Endothelial cell of umbilical vein (primary cell): Measurements from ENCODE around the gene MYO1B. TPM values are rescaled to one million over a fixed set of nuclear protein-coding genes. Genes with fewer than 3 reads are reported as not detected.

Experiments
- BruUV-seq: library from RNA; stranded (reverse); fragments of 400-500 nt; replicated peaks from 2 replicates; lab custom pipeline; 2021; lab: Mats Ljungman, UMichigan
- CTCF ChIA-PET: fragments of 300-600, 350-600 bp; sonication (Branson Sonifier 250); formaldehyde crosslinking; loops from one replicate; lab custom pipeline; 2021; ENCODE audit warnings: antibody characterized with exemption, inconsistent platforms; lab: Charles Lee
- POLR2A ChIA-PET: fragments of 300-600, 350-600 bp; sonication (Branson Sonifier 250); formaldehyde crosslinking; loops from one replicate; lab custom pipeline; 2021; ENCODE audit warnings: antibody characterized with exemption, inconsistent platforms; lab: Charles Lee
- DNase-seq: peaks from one replicate; pipeline ENCODE4 v3.0.0-alpha.2; 2011; ENCODE audit warnings: low read depth, low spot score
- FAIRE-seq: peaks from 2 replicates; lab custom pipeline; 2011; peaks lifted over from hg19 to GRCh38; lab: Jason Lieb, UNC
- H2AFZ ChIP-seq: 2 replicates; pipeline ENCODE4 v1.6.0; 2012; ENCODE audit warnings: low read depth, low read length, control low read depth, inconsistent platforms
- H3K27ac ChIP-seq: 2 replicates; pipeline ENCODE4 v1.5.1; 2011; ENCODE audit warnings: low read depth, mild to moderate bottlenecking, control low read depth, low read length, moderate library complexity; ENCODE audit not compliant: insufficient read depth
- H3K27me3 ChIP-seq, 2 experiments: 2 replicates each; pipeline versions ENCODE4 v1.6.0 to v1.6.1; 2011; ENCODE audit warnings: low read length in 2 of 2, mixed read lengths in 1 of 2; ENCODE audit not compliant: control insufficient read depth in 2 of 2, insufficient read depth in 2 of 2
- H3K36me3 ChIP-seq, 2 experiments: 2 replicates in 1 of 2; 3 replicates in 1 of 2; pipeline ENCODE4 v1.5.1; 2011; ENCODE audit warnings: low read length in 2 of 2, mild to moderate bottlenecking in 1 of 2, moderate library complexity in 1 of 2; ENCODE audit not compliant: control insufficient read depth in 2 of 2, insufficient read depth in 2 of 2; ENCODE audit errors: extremely low read depth in 1 of 2
- H3K4me1 ChIP-seq: 3 replicates; pipeline ENCODE4 v1.5.1; 2011; ENCODE audit warnings: mild to moderate bottlenecking, low read length; ENCODE audit not compliant: control insufficient read depth, insufficient read depth; ENCODE audit errors: extremely low read depth
- H3K4me2 ChIP-seq: 2 replicates; pipeline ENCODE4 v1.6.1; 2011; ENCODE audit warnings: low read length, control low read depth, mixed read lengths; ENCODE audit not compliant: insufficient read depth
- H3K4me3 ChIP-seq, 3 experiments: fragments of 200-600 bp in 1 of 3; sonication (generic), shearing (Covaris generic) in 1 of 3; replicated peaks in 1 of 3; 2 replicates each; pipeline ENCODE4 v1.5.1; 2011 to 2016; ENCODE audit warnings: control low read depth in 3 of 3, low read length in 3 of 3, mild to moderate bottlenecking in 2 of 3, inconsistent platforms in 1 of 3, low read depth in 1 of 3, moderate library complexity in 1 of 3; ENCODE audit not compliant: insufficient read depth in 1 of 3
- H3K79me2 ChIP-seq: 2 replicates; pipeline ENCODE4 v1.6.0; 2012; ENCODE audit warnings: low read length, inconsistent platforms; ENCODE audit not compliant: control insufficient read depth, insufficient read depth
- H3K9ac ChIP-seq: replicated peaks from 2 replicates; pipeline ENCODE3; 2011; ENCODE audit warnings: low read length, control low read depth; ENCODE audit not compliant: insufficient read depth; ENCODE audit errors: extremely low read depth
- H3K9me1 ChIP-seq: replicated peaks from 3 replicates; pipeline ENCODE4 v1.6.0; 2011; ENCODE audit warnings: mild to moderate bottlenecking, low read length; ENCODE audit not compliant: control insufficient read depth, insufficient read depth; ENCODE audit errors: extremely low read depth
- H3K9me3 ChIP-seq: replicated peaks from 2 replicates; pipeline ENCODE4 v1.5.1; 2012; ENCODE audit warnings: low read length, inconsistent platforms; ENCODE audit not compliant: control insufficient read depth, insufficient read depth
- H4K20me1 ChIP-seq: replicated peaks from 2 replicates; pipeline ENCODE3; 2011; ENCODE audit warnings: mild to moderate bottlenecking, low read length; ENCODE audit not compliant: control insufficient read depth, insufficient read depth; ENCODE audit errors: extremely low read depth
- CTCF ChIP-seq, 2 donors: IDR thresholded peaks; 1 replicate in 1 of 2; 2 replicates in 1 of 2; pipeline ENCODE4 v1.5.1; 2011; ENCODE audit warnings: low read length in 2 of 2, mild to moderate bottlenecking in 2 of 2, moderate library complexity in 2 of 2, control low read depth in 1 of 2, inconsistent platforms in 1 of 2, low read depth in 1 of 2; ENCODE audit not compliant: insufficient read depth in 1 of 2; ENCODE audit errors: extremely low read depth in 1 of 2
- EZH2 ChIP-seq: IDR thresholded peaks from 2 replicates; pipeline ENCODE4 v1.6.1; 2012; ENCODE audit warnings: borderline replicate concordance, low read depth, mild to moderate bottlenecking, moderate library complexity, low read length, inconsistent platforms; ENCODE audit not compliant: severe bottlenecking
- FOS ChIP-seq: IDR thresholded peaks from 2 replicates; pipeline ENCODE4 v1.6.1; 2011; ENCODE audit warnings: mild to moderate bottlenecking, low read length, moderate library complexity, borderline replicate concordance; ENCODE audit not compliant: insufficient read depth
- GATA2 ChIP-seq: IDR thresholded peaks from 2 replicates; pipeline ENCODE4 v1.7.0; 2011; ENCODE audit warnings: low read depth, mild to moderate bottlenecking, moderate library complexity, mixed read lengths, low read length; ENCODE audit not compliant: insufficient read length, insufficient read depth
- JUN ChIP-seq: IDR thresholded peaks from 2 replicates; pipeline ENCODE4 v1.6.1; 2011; ENCODE audit warnings: borderline replicate concordance, low read depth; ENCODE audit not compliant: insufficient read length, insufficient read depth
- MAX ChIP-seq: IDR thresholded peaks from 2 replicates; pipeline ENCODE4 v1.6.1; 2011; ENCODE audit not compliant: insufficient read depth, insufficient read length
- MYC ChIP-seq: IDR thresholded peaks from one replicate; pipeline ENCODE4 v1.6.1; 2011; ENCODE audit warnings: mild to moderate bottlenecking, low read depth, low read length
- POLR2A ChIP-seq: IDR thresholded peaks from 2 replicates; pipeline ENCODE4 v1.6.1; 2012; ENCODE audit warnings: low read depth, mild to moderate bottlenecking, control low read depth, low read length
- POLR2AphosphoS5 ChIP-seq: IDR thresholded peaks from 2 replicates; pipeline ENCODE4 v1.6.1; 2012; ENCODE audit warnings: low read depth, mild to moderate bottlenecking, control low read depth, low read length, moderate library complexity; ENCODE audit not compliant: insufficient read depth
- dilution Hi-C: fragments of 300-500 bp; cut with MboI; formaldehyde crosslinking; loops from one replicate; pipeline ENCODE4 v1.15.0; 2019; ENCODE audit warnings: low sequenced_read_pairs; ENCODE audit not compliant: extremely low pct_ligation_motif_present
- intact Hi-C: fragments of 100-400 bp; cut with micrococcal nuclease; formaldehyde crosslinking; loops from one replicate; pipeline ENCODE4 v1.10.0; 2022
- polyA plus RNA-seq, 4 experiments: library from polyadenylated mRNA; depleted of rRNA in 3 of 4; stranded (reverse) in 3 of 4; unstranded in 1 of 4; fragments of >200 nt; gene quantifications; 2 replicates each; pipeline versions ENCODE4 v1.2.1 to v1.2.3, GENCODE V29; 2011 to 2012; ENCODE audit warnings: missing spikeins in 1 of 4
- total RNA-seq: library from RNA; stranded (reverse); gene quantifications from 2 replicates; pipeline ENCODE4 v1.2.3, GENCODE V29; 2021

Gene MYO1B
- total and polyA plus RNA-seq, 2 donors (not counting 3 experiments of a cell fraction or from before 2014, with no cell fraction given): 8.7 to 51.1 TPM

GRCh38 chr2:191389288-191389687 is 144.1 kb downstream of the MYO1B start:
- peaks cover 32% of the 10 kb centered on the region for H3K4me1 ChIP-seq
- H3K27me3 ChIP-seq: no peaks in the 10 kb centered on the region
- H3K79me2 ChIP-seq: no peaks in the 10 kb centered on the region
- peaks cover 0 to 3% of the 10 kb centered on the region in 2 experiments for H3K36me3 ChIP-seq
- POLR2A ChIA-PET: no interaction called here
- no peak for TF ChIP-seq CTCF (IDR thresholded peaks at IDR 0.05; ENCODE audit: extremely low read depth in 1 of 2, insufficient read depth in 1 of 2, low read depth in 1 of 2, low read length in 2 of 2)
- TF ChIP-seq POLR2AphosphoS5: no peak
- TF ChIP-seq JUN: no peak
- no peak for TF ChIP-seq GATA2
- TF ChIP-seq MYC: no peak
- TF ChIP-seq FOS: no peak
- no peak for TF ChIP-seq MAX
- no peak for TF ChIP-seq POLR2A
- no peak for TF ChIP-seq EZH2
- CTCF ChIA-PET: no interaction called here
- H3K4me2 ChIP-seq: no peak overlapping the region
- H4K20me1 ChIP-seq: no peaks in the 10 kb centered on the region
- intact Hi-C loops: loop anchor here (10.0 kb wide), 1 partner anchor 354 kb away; no protein-coding TSS in a partner anchor
- DNase-seq: no peak
- dilution Hi-C loops: no loop called here
- no peak overlapping the region for H3K4me3 ChIP-seq
- BruUV-seq: no TSS peak
- no peaks in the 10 kb centered on the region for H3K9me1 ChIP-seq
- no peak for FAIRE-seq
- no peak overlapping the region for H3K9ac ChIP-seq
- no peak overlapping the region for H2AFZ ChIP-seq
- no peaks in the 10 kb centered on the region for H3K9me3 ChIP-seq
- no peak overlapping the region for H3K27ac ChIP-seq
